DMS53 treated with DMSO at 0.1 percent for 48 hours (cell line): ENCODE data around the gene ASPSCR1.

ENCODE experiments used
- DNase-seq: peaks from one replicate; lab custom pipeline; 2025; ENCODE audit not compliant: unreplicated experiment; lab: John Stamatoyannopoulos, UW

The ASPSCR1 gene

GRCh38 chr17:82023447-82024241, 46.2 kb downstream of the ASPSCR1 start:
- DNase-seq = peak; percentile 48

DNA sequence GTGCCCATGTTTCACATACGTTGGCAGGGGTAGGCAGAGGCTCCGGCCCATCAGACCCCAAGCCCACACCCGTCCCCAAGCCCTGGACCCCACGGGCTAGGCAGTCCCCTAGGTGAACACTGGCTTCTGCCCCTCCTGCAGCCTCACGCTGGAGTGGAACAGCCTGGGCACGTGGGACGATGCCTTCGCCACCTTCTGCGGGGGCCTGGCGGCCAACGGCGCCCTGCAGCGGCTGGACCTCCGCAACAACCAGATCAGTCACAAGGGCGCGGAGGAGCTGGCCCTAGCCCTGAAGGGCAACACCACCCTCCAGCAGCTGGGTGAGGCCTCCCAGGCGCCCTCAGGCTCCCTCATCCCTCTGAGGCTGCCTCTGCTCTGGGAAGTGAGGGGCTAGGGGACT, 47.4 kb downstream of the ASPSCR1 start:
- DNase-seq = no peak

DNA sequence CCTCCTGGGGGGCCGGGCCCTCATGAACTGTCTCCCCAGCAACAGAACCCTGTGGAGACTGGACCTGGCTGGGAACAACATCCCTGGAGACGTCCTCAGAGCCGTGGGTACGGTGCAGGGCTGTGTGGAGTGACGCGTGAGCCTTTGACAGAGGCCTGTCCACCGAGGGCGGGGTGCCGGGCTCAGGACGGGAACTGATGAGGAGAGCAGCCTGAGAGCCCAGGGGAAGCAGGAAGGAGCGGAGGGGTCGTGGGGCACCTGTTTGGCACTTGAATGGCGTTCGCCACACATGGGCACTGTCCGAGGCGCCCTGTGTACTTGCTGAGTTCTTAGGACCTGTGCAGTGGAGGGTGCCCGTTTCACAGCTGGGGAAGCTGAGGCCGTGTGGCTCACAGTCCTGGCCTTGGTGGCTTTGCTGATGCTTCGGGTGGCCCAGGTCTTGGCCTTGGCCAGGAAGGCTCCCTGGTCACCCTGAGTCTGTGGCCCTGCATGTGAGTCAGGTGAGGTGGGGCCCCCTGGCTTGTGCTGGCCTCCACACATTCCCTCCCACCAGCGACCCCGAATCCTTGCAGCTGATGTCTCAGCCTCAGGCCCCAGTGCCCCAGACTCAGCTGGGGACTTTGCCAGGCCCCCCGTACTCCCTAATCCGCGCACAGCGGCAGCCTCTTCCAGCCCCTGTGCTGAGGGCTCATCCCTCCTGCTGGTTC, 48.1 kb downstream of the ASPSCR1 start:
- no peak for DNase-seq

DNA sequence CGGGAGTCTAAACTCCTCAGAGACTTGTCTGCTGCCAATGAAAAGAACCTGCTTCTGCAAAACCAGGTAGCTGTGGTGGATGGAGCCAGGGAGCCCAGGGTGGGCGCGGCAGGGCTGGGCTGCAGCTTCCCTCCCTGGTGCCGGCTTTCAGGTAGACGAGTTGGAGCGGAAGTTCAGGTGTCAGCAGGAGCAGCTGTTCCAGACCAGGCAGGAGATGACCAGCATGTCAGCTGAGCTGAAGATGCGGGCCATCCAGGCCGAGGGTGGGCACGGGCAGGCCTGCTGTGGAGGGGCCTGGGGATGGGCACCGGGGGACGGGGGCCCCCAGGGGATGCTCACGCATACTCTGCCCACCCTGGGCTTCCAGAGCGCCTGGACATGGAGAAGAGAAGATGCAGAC, 50.8 kb downstream of the ASPSCR1 start:
- no peak for DNase-seq

DNA sequence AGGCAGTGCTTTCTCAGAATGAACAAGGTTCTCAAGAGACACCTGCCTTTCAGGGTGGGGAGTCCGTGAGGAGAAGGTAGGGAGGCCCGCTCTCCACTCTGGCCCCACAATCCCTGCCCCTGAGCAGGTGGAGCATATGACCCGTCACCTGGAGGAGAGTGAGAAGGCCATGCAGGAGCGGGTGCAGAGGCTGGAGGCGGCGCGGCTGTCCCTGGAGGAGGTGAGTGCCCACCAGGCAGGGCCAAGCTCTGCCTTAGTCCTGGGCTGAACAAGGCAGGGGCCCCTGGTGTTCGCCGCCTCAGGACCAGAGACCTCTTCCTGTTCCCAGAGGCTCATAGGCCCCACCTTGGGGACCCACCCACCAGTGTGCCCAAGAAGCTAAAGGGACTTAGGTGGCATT, 51.5 kb downstream of the ASPSCR1 start:
- no peak for DNase-seq

DNA sequence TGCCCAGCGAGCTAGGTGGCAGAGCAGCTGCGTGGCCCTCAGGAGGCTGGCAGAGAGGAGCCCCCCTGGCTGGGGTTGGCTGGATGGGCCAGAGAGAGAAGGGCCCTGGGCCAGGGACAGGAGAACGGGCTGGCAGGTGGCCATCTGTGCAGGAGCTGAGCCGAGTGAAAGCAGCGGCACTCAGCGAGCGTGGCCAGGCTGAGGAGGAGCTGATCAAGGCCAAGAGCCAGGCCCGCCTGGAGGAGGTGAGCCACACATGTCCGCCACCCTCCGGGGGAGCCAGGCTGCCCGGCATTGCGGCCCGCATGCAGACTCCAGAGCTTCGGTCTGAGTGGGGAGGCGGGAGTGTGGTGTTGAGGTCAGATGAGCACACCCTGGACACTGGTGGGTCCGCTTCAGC, 52.0 kb downstream of the ASPSCR1 start:
- no peak for DNase-seq

- no peak for DNase-seq
Observed at GRCh38 chr17:82029990-82030469, 52.6 kb downstream of the ASPSCR1 start.

- DNase-seq = peak; percentile 82
Observed at GRCh38 chr17:82030470-82031302, 53.3 kb downstream of the ASPSCR1 start.

GRCh38 chr17:82031303-82031884, 54.0 kb downstream of the ASPSCR1 start, which contains the start of gene RAC3:
Gene RAC3, plus strand, starts transcription at chr17:82031678. Its CDS starts 84 bp downstream, at chr17:82031762.
- DNase-seq = peak; percentile 68

GRCh38 chr17:82031885-82032627, 54.6 kb downstream of the ASPSCR1 start:
- peak; percentile 66 for DNase-seq

GRCh38 chr17:82033359-82034085, 56.1 kb downstream of the ASPSCR1 start:
- no peak for DNase-seq

- no peak for DNase-seq
Observed at GRCh38 chr17:82034371-82035011, 57.1 kb downstream of the ASPSCR1 start.

DNA sequence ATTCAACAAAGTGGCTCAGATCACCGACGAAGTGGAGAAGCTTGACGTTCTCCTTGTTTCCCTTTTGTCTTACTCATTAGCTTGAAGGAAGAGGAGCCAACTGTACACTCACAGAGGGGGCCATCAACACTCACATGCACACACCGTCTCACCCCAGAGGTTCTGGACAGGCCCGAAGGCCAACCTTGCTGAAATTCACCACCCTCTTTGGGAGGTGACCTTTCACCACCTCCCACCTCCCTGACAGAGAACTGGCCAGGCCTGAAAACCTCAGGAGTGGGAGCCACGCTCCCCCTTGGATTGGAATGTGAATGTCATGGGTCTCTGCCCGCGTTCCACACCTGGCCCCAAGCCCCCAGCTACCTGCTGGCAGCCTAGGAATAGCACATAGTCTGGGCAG, 58.1 kb downstream of the ASPSCR1 start:
- no peak for DNase-seq

DNA sequence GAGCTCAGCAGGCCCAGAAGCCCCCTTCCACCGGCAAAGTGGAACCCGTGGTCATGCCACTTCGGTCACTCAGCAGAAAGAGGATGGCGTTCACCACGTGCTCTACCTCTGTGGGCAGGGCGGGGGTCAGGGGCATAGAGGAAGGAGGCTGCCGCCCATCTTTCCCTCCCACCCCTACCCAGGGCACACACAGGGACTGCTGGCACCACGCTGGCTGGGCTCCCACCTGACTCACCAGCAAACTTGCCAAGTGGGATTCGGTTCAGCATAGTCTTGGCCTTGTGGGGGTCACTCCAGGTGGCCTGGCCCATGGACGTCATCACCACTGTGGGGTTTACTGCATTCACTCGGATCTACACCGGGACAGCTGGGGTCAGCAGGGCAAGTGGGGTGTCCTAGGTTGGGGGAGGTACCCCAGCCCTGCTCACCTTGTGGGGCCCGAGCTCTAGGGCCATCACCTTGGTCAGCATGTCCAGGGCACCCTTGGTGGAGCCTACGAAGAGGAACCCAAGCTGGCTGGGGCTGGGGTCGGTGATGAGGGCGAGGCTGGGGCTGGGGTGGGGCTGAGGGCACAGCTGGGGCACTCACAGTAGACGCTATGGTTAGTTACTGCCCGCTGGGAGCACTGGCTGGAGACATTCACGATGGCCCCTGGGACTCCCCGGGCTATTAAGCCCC, 58.7 kb downstream of the ASPSCR1 start:
- DNase-seq = no peak

DNA sequence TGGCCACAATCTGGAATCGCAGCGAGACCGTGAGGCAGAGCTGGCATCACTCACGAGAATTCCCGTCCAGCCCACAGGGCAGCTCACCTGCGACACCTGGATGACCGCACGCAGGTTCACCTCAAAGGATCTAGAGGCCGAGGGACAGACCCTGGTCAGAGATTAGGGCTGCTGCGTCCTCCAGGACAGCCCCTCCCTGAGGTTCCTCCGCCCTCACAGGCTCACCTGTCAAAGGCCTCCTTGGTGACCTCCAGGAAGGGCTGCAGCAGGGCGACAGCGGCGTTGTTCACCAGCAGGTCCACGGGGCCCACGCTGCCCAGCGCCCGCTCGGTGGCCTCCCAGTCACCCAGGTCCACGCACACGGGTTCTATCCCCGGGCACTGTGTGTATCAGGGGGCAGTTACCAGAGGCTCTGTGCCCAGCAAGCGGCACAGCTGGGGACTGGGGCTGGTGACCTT, 59.2 kb downstream of the ASPSCR1 start:
- DNase-seq = no peak

DNA sequence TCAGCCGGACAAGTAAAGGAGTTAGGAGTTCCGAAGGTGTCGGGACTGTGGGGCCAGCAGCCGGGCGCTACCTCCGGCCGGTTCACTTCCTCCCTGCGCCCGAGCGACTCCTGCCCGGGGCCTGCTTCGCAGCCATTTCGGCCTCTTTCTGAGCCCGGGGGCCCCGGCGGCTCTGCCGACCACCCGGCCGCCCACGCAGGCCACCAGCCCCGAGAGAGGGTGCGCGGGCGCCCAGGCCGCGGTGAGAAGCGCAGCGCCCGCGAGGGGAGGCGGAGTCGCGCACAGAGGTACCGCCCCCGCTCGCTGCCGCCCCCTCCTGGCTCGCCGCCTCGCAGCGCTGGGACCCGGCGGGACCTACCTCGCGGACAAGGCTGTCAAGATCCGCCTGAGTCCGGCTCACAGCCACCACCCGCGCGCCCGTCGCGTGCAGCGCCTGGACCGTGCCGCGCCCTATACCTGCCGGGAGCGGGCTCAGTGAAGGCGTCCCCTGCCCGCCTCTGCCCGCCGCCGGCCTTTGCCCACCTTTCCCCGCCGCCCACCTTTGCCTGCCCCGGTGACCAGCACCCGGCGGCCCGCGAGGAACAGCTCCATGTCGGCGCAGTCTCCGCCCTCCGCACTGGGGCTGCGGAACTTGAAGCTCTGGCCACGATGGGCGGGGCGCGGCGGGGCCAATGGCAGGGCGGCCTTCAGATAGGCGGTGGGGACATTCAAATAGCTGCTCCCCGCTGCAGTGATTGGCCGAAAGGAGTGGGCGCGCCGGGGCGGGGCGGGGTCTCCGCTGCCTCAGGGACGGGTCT, 59.9 kb downstream of the ASPSCR1 start, which contains the start of gene DCXR:
DCXR (minus strand) TSS at position 606 of the 797 bp plus-strand sequence; CDS start at position 591, 15 bp downstream.
- peak; percentile 97 for DNase-seq

- peak; percentile 67 for DNase-seq
Observed at GRCh38 chr17:82037889-82038195, 60.4 kb downstream of the ASPSCR1 start.
